Measurements from ENCODE around the gene ERMN.
"Not testable (repeated sequence)": the region's sequence is repeated elsewhere in the genome, so short reads cannot be mapped to it uniquely, and the experiment has no call there.

The ERMN gene

GRCh38 chr2:157292853-157293252 lies 32.8 kb downstream of the ERMN start:
- no peak for DNase-seq (ENCODE audit: low read depth)

- no peak for DNase-seq (ENCODE audit: low read depth)
These were observed 34.6 kb downstream of the ERMN start for GRCh38 chr2:157291018-157291417.

GRCh38 chr2:157290525-157290924 lies 35.1 kb downstream of the ERMN start:
- DNase-seq (ENCODE audit: low read depth) = no peak

- no peak for DNase-seq (ENCODE audit: low read depth)
These were observed 38.5 kb downstream of the ERMN start for GRCh38 chr2:157287160-157287559.

GRCh38 chr2:157283468-157283867 lies 42.2 kb downstream of the ERMN start:
- no peak for DNase-seq (ENCODE audit: low read depth)

- no peak for DNase-seq (ENCODE audit: low read depth)
These were observed 44.3 kb downstream of the ERMN start for GRCh38 chr2:157281316-157281715.

GRCh38 chr2:157279311-157279710 lies 46.3 kb downstream of the ERMN start:
- DNase-seq (ENCODE audit: low read depth) = not testable (repeated sequence)

DNA sequence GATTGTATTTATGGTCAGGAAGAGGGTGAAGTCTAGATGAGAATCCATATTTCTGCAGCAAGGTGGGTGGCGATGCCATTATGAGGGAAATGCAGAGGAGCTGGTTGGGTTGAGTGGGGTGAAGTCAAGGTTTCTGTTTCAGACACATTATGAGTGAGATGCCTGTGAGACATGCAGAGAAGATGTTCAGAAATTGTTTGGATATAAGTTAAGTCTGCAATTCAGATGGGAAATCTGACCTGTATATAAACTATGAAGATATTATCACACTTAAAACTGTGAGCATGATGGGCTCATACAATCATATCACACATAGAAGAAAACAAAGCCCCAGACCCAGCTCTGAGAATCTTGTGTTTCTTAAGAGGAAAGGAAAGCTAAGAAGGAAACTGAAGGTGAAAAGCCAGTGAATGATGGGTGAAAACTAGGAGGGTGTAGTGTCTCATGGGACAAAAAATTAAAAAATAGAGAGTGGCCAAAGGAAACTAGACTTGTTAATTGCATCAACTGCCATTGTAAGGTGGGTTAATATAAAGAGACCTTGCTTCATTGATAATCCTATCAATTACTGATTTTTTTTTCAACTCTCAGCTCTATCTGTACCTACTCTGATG lies 53.9 kb downstream of the ERMN start:
- DNase-seq (ENCODE audit: low read depth) = no peak

- DNase-seq (ENCODE audit: low read depth) = no peak
These were observed 55.7 kb downstream of the ERMN start for GRCh38 chr2:157269922-157270321.

DNA sequence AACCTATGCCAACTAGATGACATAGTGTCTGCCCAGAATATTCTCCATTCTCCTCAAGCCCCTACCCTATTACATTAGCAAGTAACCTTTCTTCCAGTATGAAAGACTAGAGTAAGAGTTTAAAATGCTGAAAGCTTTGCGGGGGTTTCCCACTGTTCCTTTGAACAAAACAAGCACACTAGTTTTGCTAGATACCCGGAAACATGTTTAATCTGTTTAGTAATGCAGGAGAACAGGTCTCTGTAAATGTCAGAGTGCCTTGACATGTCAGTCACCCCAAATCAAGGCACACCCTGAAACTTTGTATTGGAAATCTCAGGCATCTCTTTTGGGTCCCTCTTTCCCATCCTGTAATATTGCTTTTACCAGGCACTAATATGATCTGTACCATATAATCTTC lies 56.6 kb downstream of the ERMN start:
- DNase-seq (ENCODE audit: low read depth) = no peak
